ENCODE measurements around the gene CXCL17. TPM values are rescaled to one million over a fixed set of nuclear protein-coding genes. Genes with fewer than 3 reads are reported as not detected.

The CXCL17 gene
- total RNA-seq, 1 donor from 2014 or later: 150 TPM

DNA sequence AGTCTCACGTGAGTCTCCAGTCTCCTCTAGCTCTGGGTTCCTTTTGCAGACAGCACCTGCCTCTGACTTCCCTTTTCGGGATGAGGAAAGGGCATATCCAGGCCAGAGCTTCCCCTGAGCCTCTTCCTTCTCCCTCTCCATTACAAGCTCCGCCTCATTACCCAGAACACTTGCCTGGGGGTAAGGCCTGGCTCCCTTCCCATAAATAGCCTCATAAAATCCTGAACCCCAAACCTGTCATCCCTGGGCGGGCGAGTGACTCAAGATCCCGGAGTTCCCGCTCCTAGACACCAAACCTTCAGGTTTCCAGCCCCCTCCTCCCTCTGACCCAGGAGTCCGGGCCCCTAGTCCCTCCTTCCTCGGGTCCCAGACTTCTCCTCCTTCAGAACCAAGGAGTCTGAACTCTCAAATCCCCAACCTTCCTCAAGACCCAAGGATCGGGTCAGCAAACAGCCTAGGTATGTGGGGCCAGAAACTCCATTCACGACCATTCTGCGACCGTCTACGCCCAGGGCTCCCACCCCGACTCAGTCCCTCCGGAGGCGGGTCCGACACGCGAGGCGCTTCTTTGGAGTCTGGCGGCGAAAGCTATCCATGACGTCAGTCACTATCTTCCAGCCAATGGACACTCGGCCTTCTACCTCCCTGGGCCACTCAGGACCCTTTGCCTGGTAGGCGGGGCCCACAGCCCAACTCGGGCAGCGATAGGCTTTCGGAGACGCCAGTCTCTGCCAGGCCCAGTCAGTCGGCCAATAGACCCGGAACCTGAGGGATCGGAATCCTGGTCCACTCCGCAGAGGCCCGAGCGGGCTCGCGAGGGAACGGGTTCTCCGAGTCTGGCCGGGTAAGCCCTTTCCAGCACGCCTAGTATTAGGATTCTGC lies 46.1 kb downstream of the CXCL17 start:
- H3K36me3 ChIP-seq: no peaks in the 10 kb centered on the region
- peak overlapping the region; percentile 67 for H3K27ac ChIP-seq
- intact Hi-C loops (cut with DNase I): no loop called here
- H3K27me3 ChIP-seq: no peaks in the 10 kb centered on the region
- H3K4me3 ChIP-seq: peak overlapping the region; percentile 60
- no peaks in the 10 kb centered on the region for H3K9me3 ChIP-seq
- TF ChIP-seq, protein P1, sequence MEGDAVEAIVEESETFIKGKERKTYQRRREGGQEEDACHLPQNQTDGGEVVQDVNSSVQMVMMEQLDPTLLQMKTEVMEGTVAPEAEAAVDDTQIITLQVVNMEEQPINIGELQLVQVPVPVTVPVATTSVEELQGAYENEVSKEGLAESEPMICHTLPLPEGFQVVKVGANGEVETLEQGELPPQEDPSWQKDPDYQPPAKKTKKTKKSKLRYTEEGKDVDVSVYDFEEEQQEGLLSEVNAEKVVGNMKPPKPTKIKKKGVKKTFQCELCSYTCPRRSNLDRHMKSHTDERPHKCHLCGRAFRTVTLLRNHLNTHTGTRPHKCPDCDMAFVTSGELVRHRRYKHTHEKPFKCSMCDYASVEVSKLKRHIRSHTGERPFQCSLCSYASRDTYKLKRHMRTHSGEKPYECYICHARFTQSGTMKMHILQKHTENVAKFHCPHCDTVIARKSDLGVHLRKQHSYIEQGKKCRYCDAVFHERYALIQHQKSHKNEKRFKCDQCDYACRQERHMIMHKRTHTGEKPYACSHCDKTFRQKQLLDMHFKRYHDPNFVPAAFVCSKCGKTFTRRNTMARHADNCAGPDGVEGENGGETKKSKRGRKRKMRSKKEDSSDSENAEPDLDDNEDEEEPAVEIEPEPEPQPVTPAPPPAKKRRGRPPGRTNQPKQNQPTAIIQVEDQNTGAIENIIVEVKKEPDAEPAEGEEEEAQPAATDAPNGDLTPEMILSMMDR (IDR thresholded peaks at IDR 0.05): no peak
- peaks cover 20% of the 10 kb centered on the region for H3K4me1 ChIP-seq
- DNase-seq (peak; percentile 99), ATAC-seq (peak; percentile 98)

DNA sequence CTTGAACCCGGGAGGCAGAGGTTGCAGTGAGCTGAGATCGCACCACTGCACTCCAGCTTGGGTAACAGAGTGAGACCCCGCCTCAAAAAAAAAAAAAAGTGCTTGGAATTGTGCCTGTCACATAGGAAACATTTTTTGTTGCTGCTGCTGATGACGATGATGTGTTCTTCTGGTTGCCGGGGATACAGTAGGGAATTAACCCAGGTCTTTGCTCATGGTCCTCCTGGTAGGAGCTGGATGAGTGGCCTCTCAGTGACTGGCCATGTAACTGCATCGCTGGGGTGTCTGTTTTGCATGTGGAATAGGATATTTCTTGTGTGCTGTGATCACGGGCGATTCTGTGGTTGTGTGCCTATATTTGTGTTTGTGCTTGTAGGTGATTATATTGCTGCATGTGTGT lies 48.0 kb downstream of the CXCL17 start:
- TF ChIP-seq, protein P1 (IDR thresholded peaks at IDR 0.05): no peak
- no peak for DNase-seq
- Histone ChIP-seq H3K4me1 (peaks cover 13% of the 10 kb centered on the region), H3K27ac (no peak overlapping the region), H3K9me3 (no peaks in the 10 kb centered on the region), H3K27me3 (peaks cover 9% of the 10 kb centered on the region), H3K4me3 (no peak overlapping the region), H3K36me3 (no peaks in the 10 kb centered on the region)
- intact Hi-C loops (cut with DNase I): no loop called here
- ATAC-seq: no peak

DNA sequence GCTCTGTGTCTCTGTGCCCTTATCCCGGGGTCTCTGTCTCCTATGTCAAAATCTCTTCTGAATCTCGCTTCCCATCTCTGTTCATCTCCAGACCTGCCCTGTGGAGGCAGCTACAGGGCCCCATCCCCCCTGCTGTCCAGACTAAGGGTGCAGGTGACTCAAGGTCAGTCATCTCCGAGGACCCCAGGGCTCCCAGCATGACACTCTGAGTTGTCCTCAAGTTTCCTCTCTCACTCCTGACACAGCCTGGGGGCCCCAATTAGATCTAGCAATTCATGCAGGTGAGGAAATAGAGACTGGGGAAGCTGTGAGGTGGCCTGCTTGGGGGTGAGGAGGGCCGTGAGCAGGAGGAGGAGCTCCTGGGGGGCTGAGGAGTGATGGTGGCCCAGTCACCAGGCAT lies 50.6 kb downstream of the CXCL17 start:
- H3K9me3 ChIP-seq: no peaks in the 10 kb centered on the region
- DNase-seq: no peak
- no peak overlapping the region for H3K4me3 ChIP-seq
- peaks cover 7% of the 10 kb centered on the region for H3K4me1 ChIP-seq
- H3K36me3 ChIP-seq: no peaks in the 10 kb centered on the region
- ATAC-seq: no peak
- H3K27me3 ChIP-seq: peaks cover 24% of the 10 kb centered on the region
- TF ChIP-seq, protein P1 (IDR thresholded peaks at IDR 0.05): no peak
- intact Hi-C loops (cut with DNase I): no loop called here
- no peak overlapping the region for H3K27ac ChIP-seq

DNA sequence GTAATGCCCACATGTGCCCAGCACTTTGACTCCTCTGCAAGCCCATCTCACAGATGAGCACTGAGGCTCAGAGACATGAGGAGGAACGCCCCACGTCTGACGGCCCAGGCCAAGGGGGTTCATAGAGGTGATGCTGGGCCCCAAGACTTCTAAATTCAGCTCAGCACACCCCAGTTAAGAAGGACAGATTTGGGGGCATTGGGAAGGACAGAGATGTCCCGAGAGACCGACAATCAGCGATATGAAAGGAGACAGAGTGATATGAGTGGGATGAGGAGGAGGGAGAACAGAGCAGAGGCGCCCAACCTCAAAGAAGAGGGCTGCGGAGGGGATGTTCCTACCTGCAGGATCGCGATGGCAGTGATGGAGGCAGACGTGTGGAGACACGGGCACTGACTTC lies 52.8 kb downstream of the CXCL17 start, which contains the start of gene CNFN:
Gene CNFN (minus strand): TSS at position 399 of the 400 bp plus-strand sequence. CDS start 1,260 bp downstream, outside the sequence.
- ATAC-seq: no peak
- intact Hi-C loops (cut with DNase I): no loop called here

DNA sequence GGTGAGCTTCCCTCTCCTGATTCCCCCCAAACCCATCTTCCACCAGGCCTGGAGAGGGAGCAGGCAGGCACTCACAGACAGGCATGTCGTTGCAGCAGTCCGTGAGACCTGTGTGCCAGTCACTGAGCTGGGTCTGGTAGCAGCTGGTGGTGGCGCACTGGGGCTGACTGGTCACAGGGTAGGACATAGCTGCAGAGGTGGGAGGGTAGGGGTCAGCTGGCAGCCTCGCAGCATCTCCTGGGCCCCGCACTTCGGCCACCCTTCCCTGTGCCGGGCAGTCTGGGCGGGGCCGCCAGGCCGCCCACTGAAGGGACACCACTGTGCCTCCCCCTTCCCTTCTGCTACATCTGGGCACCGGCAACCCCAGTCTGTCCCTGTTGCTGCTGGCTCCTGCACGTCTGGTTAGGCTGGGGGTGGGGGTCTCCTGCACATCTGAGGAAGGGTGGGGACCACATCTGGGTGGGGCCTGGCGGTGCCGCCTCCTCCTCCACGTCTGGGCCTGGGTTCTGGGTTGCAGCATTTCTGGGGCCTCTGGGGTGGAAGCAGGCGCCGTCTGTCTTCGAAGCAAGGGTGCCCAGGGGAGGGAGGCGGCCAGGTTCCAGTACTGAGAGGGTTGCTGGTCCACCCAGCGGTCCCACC lies 53.8 kb downstream of the CXCL17 start:
- H3K4me3 ChIP-seq: no peak overlapping the region
- H3K27ac ChIP-seq: no peak overlapping the region
- peaks cover 28% of the 10 kb centered on the region for H3K27me3 ChIP-seq
- DNase-seq (no peak), ATAC-seq (peak; percentile 3)
- no peaks in the 10 kb centered on the region for H3K36me3 ChIP-seq
- TF ChIP-seq, protein P1 (IDR thresholded peaks at IDR 0.05): no peak
- no peaks in the 10 kb centered on the region for H3K9me3 ChIP-seq
- H3K4me1 ChIP-seq: peaks cover 8% of the 10 kb centered on the region
- intact Hi-C loops (cut with DNase I): no loop called here

More for the DNA sequence above, 52.8 kb downstream of the CXCL17 start, which contains the start of gene CNFN:
- H3K4me3 ChIP-seq: no peak within 1 kb of the TSS
- DNase-seq: no peak
- H3K4me1 ChIP-seq: peaks cover 8% of the 10 kb centered on the region
- H3K27me3 ChIP-seq: peaks cover 28% of the 10 kb centered on the region
- H3K27ac ChIP-seq: no peak within 1 kb of the TSS
- TF ChIP-seq, protein P1 (IDR thresholded peaks at IDR 0.05): no peak
- H3K36me3 ChIP-seq: no peaks in the 10 kb centered on the region
- H3K9me3 ChIP-seq: no peaks in the 10 kb centered on the region
